ENCODE measurements around the gene CEP63. TPM values are rescaled to one million over a fixed set of nuclear protein-coding genes. Genes with fewer than 3 reads are reported as not detected.

CEP63 gene
- total and polyA plus RNA-seq, 2 experiments from 2014 or later: 15.1 to 53.9 TPM

- H3F3A ChIP-seq (replicated peaks; ENCODE audit: low read depth): no peaks in the 10 kb centered on the region
- TF ChIP-seq, protein P1, sequence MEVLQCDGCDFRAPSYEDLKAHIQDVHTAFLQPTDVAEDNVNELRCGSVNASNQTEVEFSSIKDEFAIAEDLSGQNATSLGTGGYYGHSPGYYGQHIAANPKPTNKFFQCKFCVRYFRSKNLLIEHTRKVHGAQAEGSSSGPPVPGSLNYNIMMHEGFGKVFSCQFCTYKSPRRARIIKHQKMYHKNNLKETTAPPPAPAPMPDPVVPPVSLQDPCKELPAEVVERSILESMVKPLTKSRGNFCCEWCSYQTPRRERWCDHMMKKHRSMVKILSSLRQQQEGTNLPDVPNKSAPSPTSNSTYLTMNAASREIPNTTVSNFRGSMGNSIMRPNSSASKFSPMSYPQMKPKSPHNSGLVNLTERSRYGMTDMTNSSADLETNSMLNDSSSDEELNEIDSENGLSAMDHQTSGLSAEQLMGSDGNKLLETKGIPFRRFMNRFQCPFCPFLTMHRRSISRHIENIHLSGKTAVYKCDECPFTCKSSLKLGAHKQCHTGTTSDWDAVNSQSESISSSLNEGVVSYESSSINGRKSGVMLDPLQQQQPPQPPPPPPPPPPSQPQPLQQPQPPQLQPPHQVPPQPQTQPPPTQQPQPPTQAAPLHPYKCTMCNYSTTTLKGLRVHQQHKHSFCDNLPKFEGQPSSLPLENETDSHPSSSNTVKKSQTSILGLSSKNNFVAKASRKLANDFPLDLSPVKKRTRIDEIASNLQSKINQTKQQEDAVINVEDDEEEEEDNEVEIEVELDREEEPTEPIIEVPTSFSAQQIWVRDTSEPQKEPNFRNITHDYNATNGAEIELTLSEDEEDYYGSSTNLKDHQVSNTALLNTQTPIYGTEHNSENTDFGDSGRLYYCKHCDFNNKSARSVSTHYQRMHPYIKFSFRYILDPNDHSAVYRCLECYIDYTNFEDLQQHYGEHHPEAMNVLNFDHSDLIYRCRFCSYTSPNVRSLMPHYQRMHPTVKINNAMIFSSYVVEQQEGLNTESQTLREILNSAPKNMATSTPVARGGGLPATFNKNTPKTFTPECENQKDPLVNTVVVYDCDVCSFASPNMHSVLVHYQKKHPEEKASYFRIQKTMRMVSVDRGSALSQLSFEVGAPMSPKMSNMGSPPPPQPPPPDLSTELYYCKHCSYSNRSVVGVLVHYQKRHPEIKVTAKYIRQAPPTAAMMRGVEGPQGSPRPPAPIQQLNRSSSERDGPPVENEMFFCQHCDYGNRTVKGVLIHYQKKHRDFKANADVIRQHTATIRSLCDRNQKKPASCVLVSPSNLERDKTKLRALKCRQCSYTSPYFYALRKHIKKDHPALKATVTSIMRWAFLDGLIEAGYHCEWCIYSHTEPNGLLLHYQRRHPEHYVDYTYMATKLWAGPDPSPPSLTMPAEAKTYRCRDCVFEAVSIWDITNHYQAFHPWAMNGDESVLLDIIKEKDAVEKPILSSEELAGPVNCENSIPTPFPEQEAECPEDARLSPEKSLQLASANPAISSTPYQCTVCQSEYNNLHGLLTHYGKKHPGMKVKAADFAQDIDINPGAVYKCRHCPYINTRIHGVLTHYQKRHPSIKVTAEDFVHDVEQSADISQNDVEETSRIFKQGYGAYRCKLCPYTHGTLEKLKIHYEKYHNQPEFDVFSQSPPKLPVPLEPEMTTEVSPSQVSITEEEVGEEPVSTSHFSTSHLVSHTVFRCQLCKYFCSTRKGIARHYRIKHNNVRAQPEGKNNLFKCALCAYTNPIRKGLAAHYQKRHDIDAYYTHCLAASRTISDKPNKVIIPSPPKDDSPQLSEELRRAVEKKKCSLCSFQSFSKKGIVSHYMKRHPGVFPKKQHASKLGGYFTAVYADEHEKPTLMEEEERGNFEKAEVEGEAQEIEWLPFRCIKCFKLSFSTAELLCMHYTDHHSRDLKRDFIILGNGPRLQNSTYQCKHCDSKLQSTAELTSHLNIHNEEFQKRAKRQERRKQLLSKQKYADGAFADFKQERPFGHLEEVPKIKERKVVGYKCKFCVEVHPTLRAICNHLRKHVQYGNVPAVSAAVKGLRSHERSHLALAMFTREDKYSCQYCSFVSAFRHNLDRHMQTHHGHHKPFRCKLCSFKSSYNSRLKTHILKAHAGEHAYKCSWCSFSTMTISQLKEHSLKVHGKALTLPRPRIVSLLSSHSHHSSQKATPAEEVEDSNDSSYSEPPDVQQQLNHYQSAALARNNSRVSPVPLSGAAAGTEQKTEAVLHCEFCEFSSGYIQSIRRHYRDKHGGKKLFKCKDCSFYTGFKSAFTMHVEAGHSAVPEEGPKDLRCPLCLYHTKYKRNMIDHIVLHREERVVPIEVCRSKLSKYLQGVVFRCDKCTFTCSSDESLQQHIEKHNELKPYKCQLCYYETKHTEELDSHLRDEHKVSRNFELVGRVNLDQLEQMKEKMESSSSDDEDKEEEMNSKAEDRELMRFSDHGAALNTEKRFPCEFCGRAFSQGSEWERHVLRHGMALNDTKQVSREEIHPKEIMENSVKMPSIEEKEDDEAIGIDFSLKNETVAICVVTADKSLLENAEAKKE (CRISPR knock-in tag; IDR thresholded peaks at IDR 0.05): no peak
- TF ChIP-seq JUNB (IDR thresholded peaks at IDR 0.05; ENCODE audit: unreplicated experiment): no peak
- no peak for TF ChIP-seq EZH2phosphoT487 (IDR thresholded peaks at IDR 0.05; ENCODE audit: unreplicated experiment)
- TF ChIP-seq, protein P2, sequence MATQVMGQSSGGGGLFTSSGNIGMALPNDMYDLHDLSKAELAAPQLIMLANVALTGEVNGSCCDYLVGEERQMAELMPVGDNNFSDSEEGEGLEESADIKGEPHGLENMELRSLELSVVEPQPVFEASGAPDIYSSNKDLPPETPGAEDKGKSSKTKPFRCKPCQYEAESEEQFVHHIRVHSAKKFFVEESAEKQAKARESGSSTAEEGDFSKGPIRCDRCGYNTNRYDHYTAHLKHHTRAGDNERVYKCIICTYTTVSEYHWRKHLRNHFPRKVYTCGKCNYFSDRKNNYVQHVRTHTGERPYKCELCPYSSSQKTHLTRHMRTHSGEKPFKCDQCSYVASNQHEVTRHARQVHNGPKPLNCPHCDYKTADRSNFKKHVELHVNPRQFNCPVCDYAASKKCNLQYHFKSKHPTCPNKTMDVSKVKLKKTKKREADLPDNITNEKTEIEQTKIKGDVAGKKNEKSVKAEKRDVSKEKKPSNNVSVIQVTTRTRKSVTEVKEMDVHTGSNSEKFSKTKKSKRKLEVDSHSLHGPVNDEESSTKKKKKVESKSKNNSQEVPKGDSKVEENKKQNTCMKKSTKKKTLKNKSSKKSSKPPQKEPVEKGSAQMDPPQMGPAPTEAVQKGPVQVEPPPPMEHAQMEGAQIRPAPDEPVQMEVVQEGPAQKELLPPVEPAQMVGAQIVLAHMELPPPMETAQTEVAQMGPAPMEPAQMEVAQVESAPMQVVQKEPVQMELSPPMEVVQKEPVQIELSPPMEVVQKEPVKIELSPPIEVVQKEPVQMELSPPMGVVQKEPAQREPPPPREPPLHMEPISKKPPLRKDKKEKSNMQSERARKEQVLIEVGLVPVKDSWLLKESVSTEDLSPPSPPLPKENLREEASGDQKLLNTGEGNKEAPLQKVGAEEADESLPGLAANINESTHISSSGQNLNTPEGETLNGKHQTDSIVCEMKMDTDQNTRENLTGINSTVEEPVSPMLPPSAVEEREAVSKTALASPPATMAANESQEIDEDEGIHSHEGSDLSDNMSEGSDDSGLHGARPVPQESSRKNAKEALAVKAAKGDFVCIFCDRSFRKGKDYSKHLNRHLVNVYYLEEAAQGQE (IDR thresholded peaks at IDR 0.05; ENCODE audit: unreplicated experiment): no peak
- no peak for TF ChIP-seq CREB1 (CRISPR knock-in tag; IDR thresholded peaks at IDR 0.05; ENCODE audit: low read depth)
- TF ChIP-seq POLR2AphosphoS5 (IDR thresholded peaks at IDR 0.05; ENCODE audit: low read depth): no peak
- no peak for TF ChIP-seq ZNF331 (CRISPR knock-in tag; IDR thresholded peaks at IDR 0.05; ENCODE audit: low read depth)
- TF ChIP-seq, protein P3, sequence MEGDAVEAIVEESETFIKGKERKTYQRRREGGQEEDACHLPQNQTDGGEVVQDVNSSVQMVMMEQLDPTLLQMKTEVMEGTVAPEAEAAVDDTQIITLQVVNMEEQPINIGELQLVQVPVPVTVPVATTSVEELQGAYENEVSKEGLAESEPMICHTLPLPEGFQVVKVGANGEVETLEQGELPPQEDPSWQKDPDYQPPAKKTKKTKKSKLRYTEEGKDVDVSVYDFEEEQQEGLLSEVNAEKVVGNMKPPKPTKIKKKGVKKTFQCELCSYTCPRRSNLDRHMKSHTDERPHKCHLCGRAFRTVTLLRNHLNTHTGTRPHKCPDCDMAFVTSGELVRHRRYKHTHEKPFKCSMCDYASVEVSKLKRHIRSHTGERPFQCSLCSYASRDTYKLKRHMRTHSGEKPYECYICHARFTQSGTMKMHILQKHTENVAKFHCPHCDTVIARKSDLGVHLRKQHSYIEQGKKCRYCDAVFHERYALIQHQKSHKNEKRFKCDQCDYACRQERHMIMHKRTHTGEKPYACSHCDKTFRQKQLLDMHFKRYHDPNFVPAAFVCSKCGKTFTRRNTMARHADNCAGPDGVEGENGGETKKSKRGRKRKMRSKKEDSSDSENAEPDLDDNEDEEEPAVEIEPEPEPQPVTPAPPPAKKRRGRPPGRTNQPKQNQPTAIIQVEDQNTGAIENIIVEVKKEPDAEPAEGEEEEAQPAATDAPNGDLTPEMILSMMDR (conservative IDR thresholded peaks at IDR 0.05; ENCODE audit: low read depth in 2 of 2): no peak
- no peak for TF ChIP-seq NANOG (IDR thresholded peaks at IDR 0.05; ENCODE audit: borderline replicate concordance)
- TF ChIP-seq EZH2 (IDR thresholded peaks at IDR 0.05; ENCODE audit: low read depth, unreplicated experiment): no peak
- TF ChIP-seq STAT1 (IDR thresholded peaks at IDR 0.05; ENCODE audit: unreplicated experiment): no peak
- peaks cover 13% of the 10 kb centered on the region for H3K27me3 Mint-ChIP-seq (ENCODE audit: insufficient read depth, low read depth, poor library complexity)
- no peak overlapping the region for H3K4me3 ChIP-seq
- H3K9me3 Mint-ChIP-seq: no peaks in the 10 kb centered on the region
- H3K36me3 Mint-ChIP-seq (ENCODE audit: low read depth): no peaks in the 10 kb centered on the region
- H3K4me3 Mint-ChIP-seq: no peak overlapping the region
- no peak overlapping the region for H3K4me2 ChIP-seq
- no peaks in the 10 kb centered on the region for H3K36me3 ChIP-seq (ENCODE audit: insufficient read depth)
- no peak overlapping the region for H2AFZ ChIP-seq
- H3K4me1 ChIP-seq (ENCODE audit: insufficient read depth): no peaks in the 10 kb centered on the region
- DNase-seq (ENCODE audit: low spot score): no peak
- H3K79me2 ChIP-seq (replicated peaks; ENCODE audit: insufficient read depth): no peaks in the 10 kb centered on the region
- H4K20me1 ChIP-seq (replicated peaks; ENCODE audit: insufficient read depth): no peaks in the 10 kb centered on the region
- 0 out of 2 replicates have a peak, but pooled peaks cover 10% of the 10 kb centered on the region for H3K9me2 ChIP-seq (ENCODE audit: insufficient read depth)
- H3K27me3 ChIP-seq (ENCODE audit: insufficient read depth): no peaks in the 10 kb centered on the region
- ATAC-seq: no peak
- H3K27ac ChIP-seq (ENCODE audit: low read depth): no peak overlapping the region
- H3K27ac Mint-ChIP-seq: no peak overlapping the region
- peaks cover 1% of the 10 kb centered on the region; the same call in 2 of the 3 replicates for H3K4me1 Mint-ChIP-seq
Measured at GRCh38 chr3:134623615-134624245, 137.9 kb downstream of the CEP63 start.
